ENCODE measurements around the gene ANK3.

Gene ANK3

GRCh38 chr10:60389413-60390025, at the start of gene ANK3:
ANK3 (minus strand) TSS chr10:60389875; CDS start chr10:60389538, 337 bp downstream.
- DNase-seq (ENCODE audit: low spot score) = no peak

GRCh38 chr10:60434418-60435046, 44.9 kb upstream of the ANK3 start:
- DNase-seq (ENCODE audit: low spot score) = no peak

GRCh38 chr10:60433684-60434083, 44.0 kb upstream of the ANK3 start:
- no peak for DNase-seq (ENCODE audit: low spot score)

GRCh38 chr10:60430836-60431597, 41.3 kb upstream of the ANK3 start:
- no peak for DNase-seq (ENCODE audit: low spot score)

GRCh38 chr10:60430017-60430416, 40.3 kb upstream of the ANK3 start:
- DNase-seq (ENCODE audit: low spot score) = no peak

GRCh38 chr10:60429084-60429849, 39.6 kb upstream of the ANK3 start:
- no peak for DNase-seq (ENCODE audit: low spot score)

- no peak for DNase-seq (ENCODE audit: low spot score)
Observed at GRCh38 chr10:60428387-60428737, 38.7 kb upstream of the ANK3 start.

- DNase-seq (ENCODE audit: low spot score) = no peak
Observed at GRCh38 chr10:60427709-60428386, 38.2 kb upstream of the ANK3 start.

GRCh38 chr10:60427148-60427547, 37.5 kb upstream of the ANK3 start:
- no peak for DNase-seq (ENCODE audit: low spot score)

GRCh38 chr10:60426425-60426824, 36.8 kb upstream of the ANK3 start:
- no peak for DNase-seq (ENCODE audit: low spot score)

GRCh38 chr10:60425392-60426110, 35.9 kb upstream of the ANK3 start:
- no peak for DNase-seq (ENCODE audit: low spot score)

- no peak for DNase-seq (ENCODE audit: low spot score)
Observed at GRCh38 chr10:60424971-60425370, 35.3 kb upstream of the ANK3 start.

- DNase-seq (ENCODE audit: low spot score) = no peak
Observed at GRCh38 chr10:60423920-60424319, 34.2 kb upstream of the ANK3 start.

GRCh38 chr10:60422809-60423208, 33.1 kb upstream of the ANK3 start:
- no peak for DNase-seq (ENCODE audit: low spot score)

- DNase-seq (ENCODE audit: low spot score) = no peak
Observed at GRCh38 chr10:60420991-60421894, 31.6 kb upstream of the ANK3 start.

- no peak for DNase-seq (ENCODE audit: low spot score)
Observed at GRCh38 chr10:60419249-60419648, 29.6 kb upstream of the ANK3 start.

GRCh38 chr10:60417901-60418300, 28.2 kb upstream of the ANK3 start:
- no peak for DNase-seq (ENCODE audit: low spot score)

GRCh38 chr10:60417024-60417423, 27.3 kb upstream of the ANK3 start:
- DNase-seq (ENCODE audit: low spot score) = no peak

- no peak for DNase-seq (ENCODE audit: low spot score)
Observed at GRCh38 chr10:60414877-60415585, 25.4 kb upstream of the ANK3 start.

GRCh38 chr10:60414111-60414510, 24.4 kb upstream of the ANK3 start:
- DNase-seq (ENCODE audit: low spot score) = no peak
